Measurements from ENCODE around the gene BRSK1. TPM values are rescaled to one million over a fixed set of nuclear protein-coding genes. Genes with fewer than 3 reads are reported as not detected.

BRSK1 gene
- total and polyA plus RNA-seq, 4 donors, result 0.53 to 6.4 (median 1.5) TPM

- Histone ChIP-seq H3K9me3 (ENCODE audit: control insufficient read depth in 4 of 4, insufficient read depth in 3 of 4, low read length in 3 of 4) (no peaks in the 10 kb centered on the region), H3K9ac (ENCODE audit: insufficient read depth in 1 of 2, low read length in 2 of 2) (no peak overlapping the region), H3K4me1 (ENCODE audit: control insufficient read depth in 5 of 5, insufficient read depth in 5 of 5, low read length in 5 of 5) (peaks cover 0 to 8% (median 3%) of the 10 kb centered on the region in 5 donors), H3K4me3 (no peak overlapping the region), H3K36me3 (ENCODE audit: control insufficient read depth in 4 of 4, insufficient read depth in 4 of 4, low read length in 4 of 4) (peaks cover 0 to 7% (median 2%) of the 10 kb centered on the region in 4 donors), H3K27me3 (ENCODE audit: control insufficient read depth in 3 of 3, insufficient read depth in 3 of 3, low read length in 2 of 3) (no peaks in the 10 kb centered on the region), H3K27ac (ENCODE audit: low read depth in 1 of 2, low read length in 1 of 2) (no peak overlapping the region)
- TF ChIP-seq CTCF (IDR thresholded peaks at IDR 0.05; ENCODE audit: control extremely low read depth, extremely low read depth), result no peak
- WGBS, 2 donors, result 88% methylated on average over 10 of the region's 10 CpGs
- DNase-seq, result no peak
- ATAC-seq (ENCODE audit: insufficient read depth, low FRiP score), result no peak
Measured at GRCh38 chr19:55297267-55297666, 13.5 kb downstream of the BRSK1 start.

GRCh38 chr19:55299991-55300390 is 16.2 kb downstream of the BRSK1 start:
- peaks cover 0 to 6% (median 2%) of the 10 kb centered on the region in 4 donors for H3K36me3 ChIP-seq (ENCODE audit: control insufficient read depth in 4 of 4, insufficient read depth in 4 of 4, low read length in 4 of 4)
- peaks cover 0 to 8% (median 3%) of the 10 kb centered on the region in 5 donors for H3K4me1 ChIP-seq (ENCODE audit: control insufficient read depth in 5 of 5, insufficient read depth in 5 of 5, low read length in 5 of 5)
- H3K27ac ChIP-seq (ENCODE audit: low read depth in 1 of 2, low read length in 1 of 2), result no peak overlapping the region
- no peaks in the 10 kb centered on the region for H3K9me3 ChIP-seq (ENCODE audit: control insufficient read depth in 4 of 4, insufficient read depth in 3 of 4, low read length in 3 of 4)
- DNase-seq (no peak), ATAC-seq (ENCODE audit: insufficient read depth, low FRiP score) (no peak)
- no peak for TF ChIP-seq CTCF (IDR thresholded peaks at IDR 0.05; ENCODE audit: control extremely low read depth, extremely low read depth)
- 84 to 95% methylated on average over 10 of the region's 10 CpGs for WGBS, 2 donors
- H3K27me3 ChIP-seq (ENCODE audit: control insufficient read depth in 3 of 3, insufficient read depth in 3 of 3, low read length in 2 of 3), result no peaks in the 10 kb centered on the region
- H3K9ac ChIP-seq (ENCODE audit: insufficient read depth in 1 of 2, low read length in 2 of 2), result no peak overlapping the region
- no peak overlapping the region for H3K4me3 ChIP-seq

- H3K36me3 ChIP-seq (ENCODE audit: control insufficient read depth in 4 of 4, insufficient read depth in 4 of 4, low read length in 4 of 4), result peaks cover 0 to 10% (median 2%) of the 10 kb centered on the region in 4 donors
- H3K9ac ChIP-seq (ENCODE audit: insufficient read depth in 1 of 2, low read length in 2 of 2), result no peak overlapping the region
- no peaks in the 10 kb centered on the region for H3K9me3 ChIP-seq (ENCODE audit: control insufficient read depth in 4 of 4, insufficient read depth in 3 of 4, low read length in 3 of 4)
- no peak for DNase-seq
- 77 to 78% methylated on average over 15 of the region's 15 CpGs for WGBS, 2 donors
- H3K27me3 ChIP-seq (ENCODE audit: control insufficient read depth in 3 of 3, insufficient read depth in 3 of 3, low read length in 2 of 3), result no peaks in the 10 kb centered on the region
- H3K4me3 ChIP-seq, result no peak overlapping the region
- no peak for TF ChIP-seq CTCF (IDR thresholded peaks at IDR 0.05; ENCODE audit: control extremely low read depth, extremely low read depth)
- ATAC-seq (ENCODE audit: insufficient read depth, low FRiP score), result no peak
- H3K27ac ChIP-seq (ENCODE audit: low read depth in 1 of 2, low read length in 1 of 2), result no peak overlapping the region
- H3K4me1 ChIP-seq (ENCODE audit: control insufficient read depth in 5 of 5, insufficient read depth in 5 of 5, low read length in 5 of 5), result peaks cover 0 to 8% (median 3%) of the 10 kb centered on the region in 5 donors
Measured at GRCh38 chr19:55300886-55301458, 17.2 kb downstream of the BRSK1 start.

All from lung (tissue), 12 donors.